IMR-90 (cell line): ENCODE measurements around the gene TGFB3. TPM values are rescaled to one million over a fixed set of nuclear protein-coding genes. Genes with fewer than 3 reads are reported as not detected.

ENCODE experiments used
- ATAC-seq: fragments of 200-7000 bp; cut with Tn5 transposase; 2 replicates; pipeline ENCODE4 v1.9.1; 2020; ENCODE audit warnings: low read depth, mild to moderate bottlenecking, moderate library complexity
- BruUV-seq: library from RNA; stranded (reverse); fragments of 400-500 nt; replicated peaks from 2 replicates; lab custom pipeline; 2021; lab: Mats Ljungman, UMichigan
- CTCF ChIA-PET: fragments of 300-600 bp; formaldehyde crosslinking; extraction: SDS; loops from one replicate; lab custom pipeline; 2021; ENCODE audit warnings: antibody characterized with exemption; lab: Yijun Ruan, JAX
- POLR2A ChIA-PET: fragments of 300-600 bp; sonication (Branson Sonifier 250); formaldehyde crosslinking; loops from one replicate; lab custom pipeline; 2022; ENCODE audit warnings: antibody characterized with exemption; ENCODE audit not compliant: unreplicated experiment; lab: Charles Lee
- DNase-seq: peaks from one replicate; pipeline ENCODE4 v3.0.0; 2013
- H2AFZ ChIP-seq: replicated peaks from 2 replicates; pipeline ENCODE3; 2013; ENCODE audit warnings: low read length, mild to moderate bottlenecking; ENCODE audit not compliant: poor library complexity
- H2AK5ac ChIP-seq: 2 replicates; pipeline ENCODE4 v1.6.1; 2013; ENCODE audit warnings: low read depth, low read length, inconsistent platforms
- H2AK9ac ChIP-seq: replicated peaks from 2 replicates; pipeline ENCODE3; 2013; ENCODE audit warnings: mild to moderate bottlenecking, low read depth, low read length, moderate library complexity; ENCODE audit not compliant: poor library complexity
- H2BK120ac ChIP-seq: 2 replicates; pipeline ENCODE4 v1.6.1; 2013; ENCODE audit warnings: low read depth, low read length, inconsistent platforms
- H2BK15ac ChIP-seq: 3 replicates; pipeline ENCODE4 v1.6.1; 2013; ENCODE audit warnings: low read depth, low read length, inconsistent platforms
- H2BK20ac ChIP-seq: 2 replicates; pipeline ENCODE4 v1.6.1; 2013; ENCODE audit warnings: low read depth, mild to moderate bottlenecking, inconsistent platforms, low read length, moderate library complexity
- H2BK5ac ChIP-seq: 2 replicates; pipeline ENCODE4 v1.6.1; 2013; ENCODE audit warnings: mild to moderate bottlenecking, low read depth, low read length, inconsistent platforms; ENCODE audit not compliant: poor library complexity, severe bottlenecking
- H3K14ac ChIP-seq: replicated peaks from 2 replicates; pipeline ENCODE4 v1.6.1; 2013; ENCODE audit warnings: low read depth, low read length, inconsistent platforms
- H3K18ac ChIP-seq: 2 replicates; pipeline ENCODE4 v1.6.1; 2013; ENCODE audit warnings: low read depth, low read length, control low read depth
- H3K23ac ChIP-seq: 2 replicates; pipeline ENCODE4 v1.6.1; 2013; ENCODE audit warnings: low read depth, low read length, inconsistent platforms
- H3K27ac ChIP-seq: 2 replicates; pipeline ENCODE4 v1.5.1; 2013; ENCODE audit warnings: mild to moderate bottlenecking, control low read depth, low read length; ENCODE audit not compliant: insufficient read depth
- H3K27me3 ChIP-seq: 2 replicates; pipeline ENCODE4 v1.6.1; 2013; ENCODE audit warnings: low read length; ENCODE audit not compliant: control insufficient read depth, insufficient read depth
- H3K36me3 ChIP-seq: 2 replicates; pipeline ENCODE4 v1.6.1; 2013; ENCODE audit warnings: low read length, mixed read lengths; ENCODE audit not compliant: control insufficient read depth, insufficient read depth
- H3K4ac ChIP-seq: 2 replicates; pipeline ENCODE4 v1.6.1; 2013; ENCODE audit warnings: low read depth, low read length, inconsistent platforms
- H3K4me1 ChIP-seq: 2 replicates; pipeline ENCODE4 v1.6.1; 2013; ENCODE audit warnings: low read length, mixed read lengths; ENCODE audit not compliant: control insufficient read depth, insufficient read depth
- H3K4me2 ChIP-seq: 2 replicates; pipeline ENCODE4 v1.6.1; 2013; ENCODE audit warnings: low read depth, mild to moderate bottlenecking, control low read depth, low read length, moderate library complexity
- H3K4me3 ChIP-seq: 2 replicates; pipeline ENCODE4 v1.5.1; 2013; ENCODE audit warnings: low read depth, mild to moderate bottlenecking, control low read depth, low read length, moderate library complexity; ENCODE audit not compliant: insufficient read depth
- H3K56ac ChIP-seq: 2 replicates; pipeline ENCODE4 v1.6.1; 2013; ENCODE audit warnings: low read length, inconsistent platforms; ENCODE audit not compliant: insufficient read depth; ENCODE audit errors: extremely low read depth
- H3K79me1 ChIP-seq, 2 experiments: 2 replicates each; pipeline ENCODE4 v1.6.1; 2013; ENCODE audit warnings: low read length in 2 of 2, inconsistent platforms in 1 of 2, low read depth in 1 of 2
- H3K9ac ChIP-seq: 2 replicates; pipeline ENCODE4 v1.6.1; 2013; ENCODE audit warnings: low read depth, low read length, control low read depth
- H3K9me1 ChIP-seq: 2 replicates; pipeline ENCODE4 v1.6.1; 2013; ENCODE audit warnings: low read length, inconsistent platforms; ENCODE audit not compliant: insufficient read depth
- H3K9me3 ChIP-seq: 2 replicates; pipeline ENCODE4 v1.6.1; 2013; ENCODE audit warnings: low read length; ENCODE audit not compliant: control insufficient read depth, insufficient read depth
- H4K20me1 ChIP-seq: 2 replicates; pipeline ENCODE4 v1.6.1; 2013; ENCODE audit warnings: low read length, inconsistent platforms; ENCODE audit not compliant: insufficient read depth
- H4K5ac ChIP-seq: 2 replicates; pipeline ENCODE4 v1.6.1; 2013; ENCODE audit warnings: mild to moderate bottlenecking, low read depth, low read length, control low read depth
- H4K8ac ChIP-seq, 2 experiments: 2 replicates each; pipeline ENCODE4 v1.6.1; 2013; ENCODE audit warnings: low read depth in 2 of 2, low read length in 2 of 2, control low read depth in 1 of 2, inconsistent platforms in 1 of 2
- H4K91ac ChIP-seq: 2 replicates; pipeline ENCODE4 v1.6.1; 2013; ENCODE audit warnings: low read depth, low read length, inconsistent platforms; ENCODE audit not compliant: insufficient read depth
- CEBPB ChIP-seq: IDR thresholded peaks from 2 replicates; pipeline ENCODE4 v1.6.1; 2012; ENCODE audit warnings: low read depth, low read length, improper control_type of control experiment
- CHD1 ChIP-seq: IDR thresholded peaks from 2 replicates; pipeline ENCODE4 v1.6.1; 2012; ENCODE audit warnings: low read depth, low read length, improper control_type of control experiment
- FOS ChIP-seq: fragments of 150-350 bp; IDR thresholded peaks from 2 replicates; pipeline ENCODE4 v1.6.1; 2016; ENCODE audit warnings: low read depth, low read length
- MAFK ChIP-seq: IDR thresholded peaks from 2 replicates; pipeline ENCODE4 v1.6.1; 2012; ENCODE audit warnings: low read depth, low read length, improper control_type of control experiment
- NFE2L2 ChIP-seq: fragments of 150-350 bp; IDR thresholded peaks from 2 replicates; pipeline ENCODE4 v1.6.1; 2016; ENCODE audit warnings: low read depth, mild to moderate bottlenecking, low read length
- POLR2A ChIP-seq: IDR thresholded peaks from 2 replicates; pipeline ENCODE4 v1.6.1; 2012; ENCODE audit warnings: mild to moderate bottlenecking, low read depth, low read length
- RFX5 ChIP-seq: IDR thresholded peaks from 2 replicates; pipeline ENCODE4 v1.8.0; 2012; ENCODE audit warnings: low read depth, mild to moderate bottlenecking, low read length, moderate library complexity
- SMC3 ChIP-seq: fragments of 150-350 bp; IDR thresholded peaks from 2 replicates; pipeline ENCODE4 v1.6.1; 2016; ENCODE audit warnings: low read depth, mild to moderate bottlenecking, antibody characterized with exemption, low read length, moderate library complexity
- WGBS, 2 experiments: methylation state at CpG; one replicate each; pipeline versions ENCODE4 v1.1.5 to v1.1.7; 2013; ENCODE audit warnings: missing lambda C conversion rate in 2 of 2; ENCODE audit not compliant: insufficient read length in 1 of 2; ENCODE audit errors: extremely low coverage in 2 of 2; 5-methylcytosine and 5-hydroxymethylcytosine counted together
- dilution Hi-C: fragments of 300-500 bp; cut with HindIII; formaldehyde crosslinking; loops from one replicate; pipeline ENCODE4 v1.14.3; 2018; ENCODE audit warnings: low sequenced_read_pairs; ENCODE audit not compliant: unreplicated experiment
- in situ Hi-C: fragments of 300-500 bp; cut with MboI; formaldehyde crosslinking; loops from 3 replicates; pipeline ENCODE4 v1.14.3; 2019; ENCODE audit warnings: low sequenced_read_pairs, inconsistent platforms, mixed read lengths
- intact Hi-C: fragments of 100-400 bp; cut with micrococcal nuclease; formaldehyde crosslinking; loops from 2 replicates; pipeline ENCODE4 v1.10.0; 2022
- polyA plus RNA-seq, 3 experiments: library from polyadenylated mRNA; depleted of rRNA; stranded (reverse); fragments of >200 nt; gene quantifications; 2 replicates each; pipeline ENCODE4 v1.2.3, GENCODE V29; 2012; ENCODE audit warnings: low replicate concordance in 1 of 3
- total RNA-seq: library from RNA; depleted of rRNA; stranded (reverse); fragments of >200 nt; gene quantifications from 2 replicates; pipeline ENCODE4 v1.2.3, GENCODE V29; 2012
- TF ChIP-seq, protein P1 (sequence below): conservative IDR thresholded peaks from 2 replicates; pipeline ENCODE4 v1.5.1; 2012; ENCODE audit warnings: mild to moderate bottlenecking, low read depth, low read length, improper control_type of control experiment

The TGFB3 gene
- total and polyA plus RNA-seq, 2 of the 4 experiments (the other 2 are of a cell fraction) = 2.2 to 4.3 TPM

DNA sequence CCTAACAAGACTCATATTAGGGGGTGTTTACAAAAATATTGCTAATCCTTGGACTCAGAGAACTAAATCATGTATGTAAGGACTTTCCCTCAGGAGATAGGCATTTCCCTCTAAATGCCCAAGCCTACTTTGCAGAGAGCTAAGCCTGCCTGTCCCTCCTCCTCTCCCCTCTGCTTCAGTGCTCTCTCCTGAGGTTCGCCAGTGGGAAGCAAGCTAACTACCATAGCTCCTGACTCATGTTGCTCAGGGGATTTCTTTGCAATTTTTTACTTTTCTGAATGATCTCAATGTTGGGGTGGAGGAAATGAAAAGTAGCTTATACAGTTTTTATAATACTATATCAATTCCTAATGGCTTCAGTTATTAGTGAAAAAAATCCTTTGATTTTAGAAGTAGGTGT lies 33.4 kb upstream of the TGFB3 start:
- H4K8ac ChIP-seq = no peak overlapping the region
- in situ Hi-C loops (no loop called here), dilution Hi-C loops (no loop called here), intact Hi-C loops (no loop called here)
- H3K4me2 ChIP-seq = no peak overlapping the region
- no peak overlapping the region for H3K9ac ChIP-seq
- no peak overlapping the region; the same call in 1 of the 2 replicates for H3K18ac ChIP-seq
- H3K4me1 ChIP-seq = peaks cover 16% of the 10 kb centered on the region
- DNase-seq = no peak
- BruUV-seq = no TSS peak
- no peaks in the 10 kb centered on the region for H4K20me1 ChIP-seq
- peaks cover 9% of the 10 kb centered on the region; the same call in 1 of the 2 replicates for H3K9me1 ChIP-seq
- H3K56ac ChIP-seq = no peak overlapping the region
- no peaks in the 10 kb centered on the region for H3K9me3 ChIP-seq
- H2AFZ ChIP-seq = no peak overlapping the region
- no peak overlapping the region for H3K4me3 ChIP-seq
- no peak overlapping the region for H2BK15ac ChIP-seq
- no peak overlapping the region for H2BK20ac ChIP-seq
- no peak overlapping the region for H3K4ac ChIP-seq
- ATAC-seq = no peak
- no peak overlapping the region for H2BK120ac ChIP-seq
- no peak overlapping the region for H2AK9ac ChIP-seq
- no peak overlapping the region for H3K27ac ChIP-seq
- H3K27me3 ChIP-seq = no peaks in the 10 kb centered on the region
- H3K79me1 ChIP-seq = peaks cover 7 to 15% of the 10 kb centered on the region in 2 experiments; a peak in 2 of 4 replicates
- no peak overlapping the region for H4K5ac ChIP-seq
- H4K91ac ChIP-seq = no peak overlapping the region
- no CpG with 5 or more reads among the region's 1 CpG for WGBS, 2 experiments
- H3K14ac ChIP-seq = no peak overlapping the region
- peaks cover 10% of the 10 kb centered on the region for H3K36me3 ChIP-seq
- H2AK5ac ChIP-seq = no peak overlapping the region; the same call in 1 of the 2 replicates
- TF ChIP-seq POLR2A (no peak), SMC3 (no peak), CHD1 (no peak), CEBPB (no peak), FOS (no peak), MAFK (no peak), RFX5 (no peak), NFE2L2 (no peak)
- TF ChIP-seq, protein P1, sequence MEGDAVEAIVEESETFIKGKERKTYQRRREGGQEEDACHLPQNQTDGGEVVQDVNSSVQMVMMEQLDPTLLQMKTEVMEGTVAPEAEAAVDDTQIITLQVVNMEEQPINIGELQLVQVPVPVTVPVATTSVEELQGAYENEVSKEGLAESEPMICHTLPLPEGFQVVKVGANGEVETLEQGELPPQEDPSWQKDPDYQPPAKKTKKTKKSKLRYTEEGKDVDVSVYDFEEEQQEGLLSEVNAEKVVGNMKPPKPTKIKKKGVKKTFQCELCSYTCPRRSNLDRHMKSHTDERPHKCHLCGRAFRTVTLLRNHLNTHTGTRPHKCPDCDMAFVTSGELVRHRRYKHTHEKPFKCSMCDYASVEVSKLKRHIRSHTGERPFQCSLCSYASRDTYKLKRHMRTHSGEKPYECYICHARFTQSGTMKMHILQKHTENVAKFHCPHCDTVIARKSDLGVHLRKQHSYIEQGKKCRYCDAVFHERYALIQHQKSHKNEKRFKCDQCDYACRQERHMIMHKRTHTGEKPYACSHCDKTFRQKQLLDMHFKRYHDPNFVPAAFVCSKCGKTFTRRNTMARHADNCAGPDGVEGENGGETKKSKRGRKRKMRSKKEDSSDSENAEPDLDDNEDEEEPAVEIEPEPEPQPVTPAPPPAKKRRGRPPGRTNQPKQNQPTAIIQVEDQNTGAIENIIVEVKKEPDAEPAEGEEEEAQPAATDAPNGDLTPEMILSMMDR = no peak
- ChIA-PET CTCF (no interaction called here), POLR2A (no interaction called here)
- no peak overlapping the region for H2BK5ac ChIP-seq
- no peak overlapping the region for H3K23ac ChIP-seq
